ENCODE data around the gene SERPINA4.

GRCh38 chr14:94536836-94537235, 24.4 kb upstream of the SERPINA4 start:
- no peak for TF ChIP-seq CTCF (IDR thresholded peaks at IDR 0.05)
- no peak for TF ChIP-seq POLR2AphosphoS5 (IDR thresholded peaks at IDR 0.05)
- no peak for TF ChIP-seq POLR2A (IDR thresholded peaks at IDR 0.05)
- TF ChIP-seq EP300 (IDR thresholded peaks at IDR 0.05): no peak

Measured in suprapubic skin (tissue), 4 donors.